ENCODE data around the gene ESRRA.

Gene ESRRA

GRCh38 chr11:64269540-64270220 is 35.6 kb upstream of the ESRRA start:
- TF ChIP-seq CTCF (IDR thresholded peaks at IDR 0.05; ENCODE audit: extremely low read depth, insufficient read depth, missing control alignments): peak; percentile 10
- in situ Hi-C loops (cut with MboI; ENCODE audit: low pct_unique_long_range_greater_than_20kb, low sequenced_read_pairs, unreplicated experiment): no loop called here

GRCh38 chr11:64275031-64275800 is 30.1 kb upstream of the ESRRA start:
- no peak for DNase-seq (ENCODE audit: low spot score)
- in situ Hi-C loops (cut with MboI; ENCODE audit: low pct_unique_long_range_greater_than_20kb, low sequenced_read_pairs, unreplicated experiment): no loop called here
- no peak for TF ChIP-seq CTCF (IDR thresholded peaks at IDR 0.05; ENCODE audit: extremely low read depth, insufficient read depth, missing control alignments)

More at GRCh38 chr11:64269540-64270220, 35.6 kb upstream of the ESRRA start:
- DNase-seq (ENCODE audit: low spot score): peak; percentile 91

GRCh38 chr11:64275841-64276240 is 29.5 kb upstream of the ESRRA start:
- in situ Hi-C loops (cut with MboI; ENCODE audit: low pct_unique_long_range_greater_than_20kb, low sequenced_read_pairs, unreplicated experiment): no loop called here

GRCh38 chr11:64276653-64277431 is 28.5 kb upstream of the ESRRA start:
- in situ Hi-C loops (cut with MboI; ENCODE audit: low pct_unique_long_range_greater_than_20kb, low sequenced_read_pairs, unreplicated experiment): no loop called here
- TF ChIP-seq CTCF (IDR thresholded peaks at IDR 0.05; ENCODE audit: extremely low read depth, insufficient read depth, missing control alignments): no peak
- no peak for DNase-seq (ENCODE audit: low spot score)

More at GRCh38 chr11:64275841-64276240, 29.5 kb upstream of the ESRRA start:
- TF ChIP-seq CTCF (IDR thresholded peaks at IDR 0.05; ENCODE audit: extremely low read depth, insufficient read depth, missing control alignments): no peak
- DNase-seq (ENCODE audit: low spot score): no peak

- no peak for TF ChIP-seq CTCF (IDR thresholded peaks at IDR 0.05; ENCODE audit: extremely low read depth, insufficient read depth, missing control alignments)
- in situ Hi-C loops (cut with MboI; ENCODE audit: low pct_unique_long_range_greater_than_20kb, low sequenced_read_pairs, unreplicated experiment): no loop called here
- DNase-seq (ENCODE audit: low spot score): no peak
These were observed 26.6 kb upstream of the ESRRA start for GRCh38 chr11:64278576-64279190.
